ENCODE measurements around the gene AGAP5. TPM values are rescaled to one million over a fixed set of nuclear protein-coding genes. Genes with fewer than 3 reads are reported as not detected.
A peak's percentile ranks its signal among the peaks of the same experiment; 100 is the strongest.

Gene AGAP5
- total RNA-seq, 1 experiment from 2014 or later = 13.4 TPM

DNA sequence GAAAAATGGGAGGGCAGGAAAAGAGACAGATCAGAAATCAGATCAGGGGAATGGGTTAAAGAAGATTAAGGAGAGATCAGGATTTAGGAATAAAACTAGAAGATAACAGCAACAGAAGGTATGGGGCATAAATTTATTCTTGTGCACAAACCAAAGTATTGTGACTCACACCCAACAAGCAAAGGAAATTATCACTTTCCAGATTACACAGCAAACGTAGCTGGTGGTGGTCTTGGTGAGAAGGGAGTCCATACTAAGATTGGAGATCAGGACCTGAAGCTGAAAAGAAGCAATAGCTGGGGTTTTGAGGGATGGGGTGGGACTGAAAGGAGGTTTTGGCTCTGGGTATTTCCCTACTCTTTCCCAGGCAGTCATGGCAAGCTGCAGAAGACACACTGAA, 53.1 kb downstream of the AGAP5 start:
- ChIA-PET CTCF (interaction anchor here (2.4 kb wide), 1 partner anchor 115 kb away, joined by 24 read pairs; no protein-coding TSS in a partner anchor), POLR2A (ENCODE audit: unreplicated experiment) (no interaction called here)
- BruUV-seq (replicated peaks) = no TSS peak
- no peaks in the 10 kb centered on the region for H3K9me3 ChIP-seq (ENCODE audit: insufficient read depth, low read depth)
- H3K36me3 ChIP-seq (ENCODE audit: low read depth) = no peaks in the 10 kb centered on the region
- intact Hi-C loops (cut with micrococcal nuclease; ENCODE audit: unreplicated experiment) = loop anchor here (1.0 kb wide), 1 partner anchor 115 kb away; no protein-coding TSS in a partner anchor
- no peaks in the 10 kb centered on the region for H3F3A ChIP-seq (ENCODE audit: insufficient read depth, low read depth)
- no peaks in the 10 kb centered on the region for H3K79me2 ChIP-seq (ENCODE audit: low read depth)
- no peaks in the 10 kb centered on the region for H3K9me2 ChIP-seq (ENCODE audit: insufficient read depth)
- H3K27ac ChIP-seq = no peak overlapping the region
- H2AFZ ChIP-seq = no peak overlapping the region
- no peak overlapping the region for H3K4me3 ChIP-seq
- no peaks in the 10 kb centered on the region for H3K27me3 ChIP-seq (ENCODE audit: insufficient read depth, low read depth)
- DNase-seq = no peak
- TF ChIP-seq CTCF (conservative IDR thresholded peaks at IDR 0.05) (no peak), EZH2 (IDR thresholded peaks at IDR 0.05; ENCODE audit: low read depth) (no peak)
- H3K4me2 ChIP-seq = no peak overlapping the region
- no peaks in the 10 kb centered on the region for H4K20me1 ChIP-seq (ENCODE audit: insufficient read depth)
- H3K4me1 ChIP-seq (replicated peaks; ENCODE audit: insufficient read depth) = peaks cover 7% of the 10 kb centered on the region

DNA sequence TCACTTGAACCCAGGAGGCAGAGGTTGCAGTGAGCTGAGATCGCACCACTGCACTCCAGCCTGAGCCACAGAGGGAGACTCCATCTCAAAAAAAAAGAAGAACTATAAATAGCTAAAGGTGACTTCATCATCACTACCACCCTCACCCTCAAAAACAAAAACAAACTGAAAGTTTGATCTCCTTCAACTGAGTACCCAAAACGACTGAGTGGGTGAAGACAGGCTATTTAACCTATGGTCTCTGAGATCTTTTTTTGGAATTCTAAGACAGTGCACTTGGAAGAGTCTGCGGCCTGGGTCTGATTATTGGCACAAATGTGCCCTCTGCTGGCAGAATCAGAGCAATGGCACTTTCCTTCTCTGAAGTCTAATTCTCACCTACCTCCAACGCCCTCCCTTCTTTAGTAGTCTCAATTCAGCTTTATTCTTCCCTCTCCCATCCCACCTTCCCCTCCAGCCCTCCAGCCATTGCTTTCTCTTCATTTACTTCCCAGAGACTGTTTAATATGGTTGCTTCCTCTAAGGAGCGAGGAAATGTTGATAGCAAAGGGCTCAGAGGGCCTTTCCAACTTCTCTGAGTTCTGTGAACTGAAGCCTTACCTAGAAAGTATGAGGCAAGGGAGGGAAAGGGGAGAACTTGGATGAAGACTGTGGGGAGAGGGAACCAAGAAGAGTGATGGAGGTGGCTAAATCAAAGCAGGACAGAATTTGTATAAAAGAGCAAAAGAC, 53.7 kb downstream of the AGAP5 start:
- no peaks in the 10 kb centered on the region for H3K9me3 ChIP-seq (ENCODE audit: insufficient read depth, low read depth)
- no peak overlapping the region for H3K4me2 ChIP-seq
- DNase-seq = peak; percentile 48 to 67
- intact Hi-C loops (cut with micrococcal nuclease; ENCODE audit: unreplicated experiment) = loop anchor here (1.0 kb wide), 1 partner anchor 115 kb away; no protein-coding TSS in a partner anchor
- no TSS peak for BruUV-seq (replicated peaks)
- no peaks in the 10 kb centered on the region for H3K9me2 ChIP-seq (ENCODE audit: insufficient read depth)
- H3F3A ChIP-seq (ENCODE audit: insufficient read depth, low read depth) = no peaks in the 10 kb centered on the region
- H3K27ac ChIP-seq = no peak overlapping the region
- H3K27me3 ChIP-seq (ENCODE audit: insufficient read depth, low read depth) = no peaks in the 10 kb centered on the region
- H3K4me1 ChIP-seq (replicated peaks; ENCODE audit: insufficient read depth) = peaks cover 7% of the 10 kb centered on the region
- H2AFZ ChIP-seq = no peak overlapping the region
- CTCF ChIA-PET = interaction anchor here (0.6 to 2.4 kb wide), 8 partner anchors 11 to 1867 kb away, joined by 3 to 24 read pairs (median 8); no protein-coding TSS in a partner anchor
- no peaks in the 10 kb centered on the region for H4K20me1 ChIP-seq (ENCODE audit: insufficient read depth)
- TF ChIP-seq CTCF (conservative IDR thresholded peaks at IDR 0.05) = peak; percentile 96
- no peak for TF ChIP-seq EZH2 (IDR thresholded peaks at IDR 0.05; ENCODE audit: low read depth)
- no peaks in the 10 kb centered on the region for H3K36me3 ChIP-seq (ENCODE audit: low read depth)
- H3K4me3 ChIP-seq = no peak overlapping the region
- no peaks in the 10 kb centered on the region for H3K79me2 ChIP-seq (ENCODE audit: low read depth)
- POLR2A ChIA-PET (ENCODE audit: unreplicated experiment) = interaction anchor here (0.6 kb wide), 1 partner anchor 139 kb away, joined by 5 read pairs; no protein-coding TSS in a partner anchor

DNA sequence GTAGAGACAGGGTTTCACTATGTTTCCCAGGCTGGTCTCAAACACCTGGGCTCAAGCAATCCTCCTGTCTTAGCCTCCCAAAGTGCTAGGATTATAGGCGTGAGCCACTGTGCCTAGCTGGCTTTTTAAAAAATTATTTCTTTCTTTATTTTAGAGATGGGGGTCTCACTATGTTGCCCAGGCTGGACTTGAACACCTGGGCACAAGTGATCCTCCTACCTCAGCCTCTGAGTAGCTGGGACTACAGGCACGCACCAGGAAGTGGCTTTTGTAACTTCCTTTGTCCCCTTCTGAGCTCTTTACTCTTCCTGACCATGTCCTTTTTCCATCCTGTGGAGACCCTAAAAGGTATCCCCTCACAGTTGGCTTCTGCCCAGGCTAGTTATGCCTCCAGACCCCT, 54.5 kb downstream of the AGAP5 start:
- no peak for DNase-seq
- peaks cover 7% of the 10 kb centered on the region for H3K4me1 ChIP-seq (replicated peaks; ENCODE audit: insufficient read depth)
- H3K9me3 ChIP-seq (ENCODE audit: insufficient read depth, low read depth) = no peaks in the 10 kb centered on the region
- H2AFZ ChIP-seq = no peak overlapping the region
- no peaks in the 10 kb centered on the region for H3K79me2 ChIP-seq (ENCODE audit: low read depth)
- H3K9me2 ChIP-seq (ENCODE audit: insufficient read depth) = no peaks in the 10 kb centered on the region
- H3K4me2 ChIP-seq = no peak overlapping the region
- H3K36me3 ChIP-seq (ENCODE audit: low read depth) = no peaks in the 10 kb centered on the region
- ChIA-PET CTCF (interaction anchor here (0.6 to 2.4 kb wide), 8 partner anchors 10 to 1866 kb away, joined by 3 to 24 read pairs (median 8); no protein-coding TSS in a partner anchor), POLR2A (ENCODE audit: unreplicated experiment) (no interaction called here)
- H3K27ac ChIP-seq = no peak overlapping the region
- H3F3A ChIP-seq (ENCODE audit: insufficient read depth, low read depth) = no peaks in the 10 kb centered on the region
- H3K27me3 ChIP-seq (ENCODE audit: insufficient read depth, low read depth) = no peaks in the 10 kb centered on the region
- no TSS peak for BruUV-seq (replicated peaks)
- no peak overlapping the region for H3K4me3 ChIP-seq
- TF ChIP-seq EZH2 (IDR thresholded peaks at IDR 0.05; ENCODE audit: low read depth) (no peak), CTCF (conservative IDR thresholded peaks at IDR 0.05) (no peak)
- no peaks in the 10 kb centered on the region for H4K20me1 ChIP-seq (ENCODE audit: insufficient read depth)
- intact Hi-C loops (cut with micrococcal nuclease; ENCODE audit: unreplicated experiment) = no loop called here

Measured in PC-9 (cell line).